A549 (cell line): Measurements from ENCODE around the gene NECTIN1. TPM values are rescaled to one million over a fixed set of nuclear protein-coding genes. Genes with fewer than 3 reads are reported as not detected.

ENCODE experiments used
- ATAC-seq, 2 experiments: fragments of 200-7000 bp in 1 of 2; fragments of >200 bp in 1 of 2; cut with Nextera tagmentation in 1 of 2; cut with Tn5 transposase in 1 of 2; 3 replicates each; pipeline versions ENCODE4 v1.8.0 to v1.9.1; 2018 to 2020; ENCODE audit warnings: mild to moderate bottlenecking in 1 of 2, moderate library complexity in 1 of 2
- CTCF ChIA-PET: fragments of 300-600 bp; sonication (Branson Sonifier 250); formaldehyde crosslinking; extraction: SDS; loops from one replicate; lab custom pipeline; 2021; ENCODE audit warnings: antibody characterized with exemption, inconsistent platforms; lab: Yijun Ruan, JAX
- POLR2A ChIA-PET: fragments of 350-600 bp; formaldehyde crosslinking; extraction: SDS; loops from one replicate; lab custom pipeline; 2021; ENCODE audit warnings: antibody characterized with exemption, inconsistent platforms; lab: Yijun Ruan, JAX
- DNase-seq, 2 experiments: peaks; one replicate each; pipeline versions ENCODE4 v3.0.0 to v3.0.0-alpha.2; 2011 to 2016; ENCODE audit warnings: low read depth in 1 of 2, low spot score in 1 of 2
- FAIRE-seq: peaks from 2 replicates; lab custom pipeline; 2011; peaks lifted over from hg19 to GRCh38; lab: Jason Lieb, UNC
- H3K27ac ChIP-seq, 2 experiments: fragments of >200 bp; sonication (Bioruptor Twin); formaldehyde crosslinking; 3 replicates each; pipeline ENCODE4 v1.5.1; 2016 to 2017
- H3K4me1 ChIP-seq: fragments of >200 bp; sonication (Bioruptor Twin); formaldehyde crosslinking; 3 replicates; pipeline ENCODE4 v1.6.1; 2016
- H3K4me2 ChIP-seq: fragments of >200 bp; sonication (Bioruptor Twin); formaldehyde crosslinking; 3 replicates; pipeline ENCODE4 v1.6.1; 2016
- H3K4me3 ChIP-seq: fragments of >200 bp; sonication (Bioruptor Twin); formaldehyde crosslinking; 3 replicates; pipeline ENCODE4 v1.5.1; 2016
- H3K9me3 ChIP-seq: fragments of >200 bp; sonication (Bioruptor Twin); formaldehyde crosslinking; 3 replicates; pipeline ENCODE4 v1.6.1; 2016
- BHLHE40 ChIP-seq: IDR thresholded peaks from 2 replicates; pipeline ENCODE4 v1.6.1; 2012; ENCODE audit warnings: low read depth, low read length, inconsistent platforms
- CBX2 ChIP-seq: fragments of 200-600 bp; sonication (generic); IDR thresholded peaks from 2 replicates; pipeline ENCODE4 v1.6.1; 2016; ENCODE audit warnings: low read depth, mild to moderate bottlenecking, borderline replicate concordance
- CBX8 ChIP-seq: fragments of 200-600 bp; sonication (generic); IDR thresholded peaks from 2 replicates; pipeline ENCODE4 v1.6.1; 2016
- CHD2 ChIP-seq: fragments of 150-350 bp; IDR thresholded peaks from 2 replicates; pipeline ENCODE4 v1.6.1; 2014; ENCODE audit warnings: low read length; ENCODE audit not compliant: partially characterized antibody
- GATA3 ChIP-seq: IDR thresholded peaks from 2 replicates; pipeline ENCODE4 v1.6.1; 2012; ENCODE audit warnings: borderline replicate concordance
- HEYL ChIP-seq: fragments of 250-450 bp; sonication (Bioruptor Pico); IDR thresholded peaks from 2 replicates; pipeline ENCODE4 v1.8.0; 2021; ENCODE audit warnings: mild to moderate bottlenecking, moderate library complexity
- HOXB13 ChIP-seq: fragments of 250-450 bp; sonication (Bioruptor Pico); IDR thresholded peaks from 2 replicates; pipeline ENCODE4 v1.5.0; 2020; ENCODE audit warnings: low read depth, mild to moderate bottlenecking, moderate library complexity
- HOXB5 ChIP-seq: fragments of 250-450 bp; sonication (Bioruptor Pico); IDR thresholded peaks from 2 replicates; pipeline ENCODE4 v1.5.0; 2020; ENCODE audit warnings: mild to moderate bottlenecking, moderate library complexity
- MAFK ChIP-seq: fragments of 450-650 bp; IDR thresholded peaks from 2 replicates; pipeline ENCODE4 v1.6.1; 2014; ENCODE audit not compliant: partially characterized antibody
- NFE2L2 ChIP-seq: fragments of 150-350 bp; conservative IDR thresholded peaks from 2 replicates; pipeline ENCODE4 v1.6.1; 2014; ENCODE audit warnings: low read length
- PBX3 ChIP-seq: IDR thresholded peaks from 2 replicates; pipeline ENCODE4 v1.6.1; 2012
- POLR2A ChIP-seq: IDR thresholded peaks from 2 replicates; pipeline ENCODE4 v1.6.1; 2012; ENCODE audit warnings: mild to moderate bottlenecking, low read length
- POLR2AphosphoS2 ChIP-seq: conservative IDR thresholded peaks from 2 replicates; pipeline ENCODE4 v1.6.1; 2012; ENCODE audit warnings: low read length, improper control_type of control experiment, inconsistent platforms
- RARB ChIP-seq: fragments of 250-450 bp; sonication (Bioruptor Pico); IDR thresholded peaks from 2 replicates; pipeline ENCODE4 v1.8.0; 2021; ENCODE audit warnings: mild to moderate bottlenecking, moderate library complexity
- RFX5 ChIP-seq: fragments of 450-650 bp; IDR thresholded peaks from 2 replicates; pipeline ENCODE4 v1.7.1; 2014; ENCODE audit warnings: antibody characterized with exemption, mild to moderate bottlenecking, moderate library complexity
- SREBF2 ChIP-seq: fragments of 450-650 bp; IDR thresholded peaks from 2 replicates; pipeline ENCODE4 v1.6.1; 2014; ENCODE audit warnings: mild to moderate bottlenecking, moderate library complexity
- ZFP36 ChIP-seq: fragments of 450-650 bp; IDR thresholded peaks from 2 replicates; pipeline ENCODE4 v1.6.1; 2014; ENCODE audit warnings: borderline replicate concordance; ENCODE audit not compliant: partially characterized antibody
- ZSCAN20 ChIP-seq: fragments of 250-450 bp; sonication (Bioruptor Pico); IDR thresholded peaks from 2 replicates; pipeline ENCODE4 v1.8.0; 2022; ENCODE audit warnings: mild to moderate bottlenecking, moderate library complexity
- WGBS: methylation state at CpG from one replicate; pipeline ENCODE4 v1.1.6; 2017; ENCODE audit errors: missing lambda C conversion rate; 5-methylcytosine and 5-hydroxymethylcytosine counted together
- polyA plus RNA-seq, 4 experiments: library from polyadenylated mRNA; depleted of rRNA in 3 of 4; stranded (reverse); fragments of >200 nt; fragmentation: RNase III in 1 of 4; extraction: RNeasy Plus Mini Kit Qiagen cat#74134 plus additional on column Dnase treatment in 1 of 4; gene quantifications; 2 replicates in 3 of 4; 3 replicates in 1 of 4; pipeline ENCODE4 v1.2.3, GENCODE V29; 2011 to 2017
- TF ChIP-seq, protein P1 (sequence below): fragments of 450-650 bp; IDR thresholded peaks from 2 replicates; pipeline ENCODE4 v1.6.1; 2014; ENCODE audit warnings: antibody characterized with exemption
- TF ChIP-seq, protein P2 (sequence below): fragments of 250-450 bp; sonication (Bioruptor Pico); IDR thresholded peaks from 2 replicates; pipeline ENCODE4 v1.5.0; 2020; ENCODE audit warnings: low read depth, mild to moderate bottlenecking, moderate library complexity
- TF ChIP-seq, protein P3 (sequence below): fragments of >200 bp; sonication (Bioruptor Twin); formaldehyde crosslinking; IDR thresholded peaks from 2 replicates; pipeline ENCODE4 v1.6.1; 2016

The NECTIN1 gene
- polyA plus RNA-seq, 2 of the 4 experiments (the other 2 are of a cell fraction): 2.2 to 5.5 TPM

- Histone ChIP-seq H3K9me3 (no peaks in the 10 kb centered on the region), H3K4me2 (no peak overlapping the region), H3K4me3 (no peak overlapping the region), H3K4me1 (peaks cover 10% of the 10 kb centered on the region; the same call in 1 of the 3 replicates), H3K27ac (no peak overlapping the region)
- POLR2A ChIA-PET: no interaction called here
- ATAC-seq: no peak
- no peak for FAIRE-seq
- CTCF ChIA-PET: interaction anchor here (0.5 to 2.7 kb wide), 2 partner anchors 29 to 34 kb away, joined by 3 to 7 read pairs; partner anchors contain the start of gene NECTIN1
- no peak for DNase-seq
- WGBS: 93% methylated on average over 10 of the region's 13 CpGs
- TF ChIP-seq MAFK: no peak
These were observed 28.3 kb downstream of the NECTIN1 start for GRCh38 chr11:119700536-119701346.

DNA sequence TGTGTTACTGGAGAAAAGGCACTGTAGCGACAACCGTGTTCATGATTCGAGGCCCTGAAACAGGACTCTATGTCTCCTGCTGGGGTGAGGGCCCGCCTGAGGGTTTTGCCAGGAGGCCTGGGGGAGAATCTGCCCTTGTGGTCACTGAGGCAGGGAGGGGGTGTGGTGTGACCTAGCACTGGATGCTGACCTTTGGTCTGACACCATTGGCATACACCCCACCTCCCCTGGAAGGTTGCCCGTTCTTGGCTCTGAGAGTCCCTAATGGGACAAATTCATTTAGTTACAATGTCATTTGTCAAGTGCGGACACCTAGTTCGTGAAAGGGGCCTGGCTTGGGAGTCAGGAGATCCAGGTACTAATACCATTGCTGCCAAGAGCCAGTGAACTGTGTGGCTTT lies 29.0 kb downstream of the NECTIN1 start:
- ChIA-PET POLR2A (no interaction called here), CTCF (interaction anchor here (2.7 kb wide), 1 partner anchor 29 kb away, joined by 7 read pairs; the partner anchor contains the start of gene NECTIN1)
- WGBS: 94% methylated on average over 3 of the region's 7 CpGs
- H3K9me3 ChIP-seq: no peaks in the 10 kb centered on the region
- no peak for DNase-seq
- H3K4me1 ChIP-seq: peaks cover 10% of the 10 kb centered on the region; the same call in 1 of the 3 replicates
- no peak for FAIRE-seq
- H3K27ac ChIP-seq: no peak overlapping the region
- no peak overlapping the region for H3K4me3 ChIP-seq
- ATAC-seq: no peak
- TF ChIP-seq, protein P1, sequence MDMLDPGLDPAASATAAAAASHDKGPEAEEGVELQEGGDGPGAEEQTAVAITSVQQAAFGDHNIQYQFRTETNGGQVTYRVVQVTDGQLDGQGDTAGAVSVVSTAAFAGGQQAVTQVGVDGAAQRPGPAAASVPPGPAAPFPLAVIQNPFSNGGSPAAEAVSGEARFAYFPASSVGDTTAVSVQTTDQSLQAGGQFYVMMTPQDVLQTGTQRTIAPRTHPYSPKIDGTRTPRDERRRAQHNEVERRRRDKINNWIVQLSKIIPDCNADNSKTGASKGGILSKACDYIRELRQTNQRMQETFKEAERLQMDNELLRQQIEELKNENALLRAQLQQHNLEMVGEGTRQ: no peak
- TF ChIP-seq PBX3: no peak
- TF ChIP-seq, protein P2, sequence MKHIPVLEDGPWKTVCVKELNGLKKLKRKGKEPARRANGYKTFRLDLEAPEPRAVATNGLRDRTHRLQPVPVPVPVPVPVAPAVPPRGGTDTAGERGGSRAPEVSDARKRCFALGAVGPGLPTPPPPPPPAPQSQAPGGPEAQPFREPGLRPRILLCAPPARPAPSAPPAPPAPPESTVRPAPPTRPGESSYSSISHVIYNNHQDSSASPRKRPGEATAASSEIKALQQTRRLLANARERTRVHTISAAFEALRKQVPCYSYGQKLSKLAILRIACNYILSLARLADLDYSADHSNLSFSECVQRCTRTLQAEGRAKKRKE: no peak
- no peak for TF ChIP-seq RARB
- no peak for TF ChIP-seq POLR2A
- no peak for TF ChIP-seq BHLHE40
- TF ChIP-seq GATA3: no peak
- TF ChIP-seq ZFP36: no peak
- no peak for TF ChIP-seq CBX2
- no peak for TF ChIP-seq RFX5
- no peak for TF ChIP-seq HOXB13
- no peak for TF ChIP-seq ZSCAN20 (CRISPR knock-in tag)
- TF ChIP-seq POLR2AphosphoS2: no peak
- no peak for TF ChIP-seq CBX8
- H3K4me2 ChIP-seq: no peak overlapping the region

DNA sequence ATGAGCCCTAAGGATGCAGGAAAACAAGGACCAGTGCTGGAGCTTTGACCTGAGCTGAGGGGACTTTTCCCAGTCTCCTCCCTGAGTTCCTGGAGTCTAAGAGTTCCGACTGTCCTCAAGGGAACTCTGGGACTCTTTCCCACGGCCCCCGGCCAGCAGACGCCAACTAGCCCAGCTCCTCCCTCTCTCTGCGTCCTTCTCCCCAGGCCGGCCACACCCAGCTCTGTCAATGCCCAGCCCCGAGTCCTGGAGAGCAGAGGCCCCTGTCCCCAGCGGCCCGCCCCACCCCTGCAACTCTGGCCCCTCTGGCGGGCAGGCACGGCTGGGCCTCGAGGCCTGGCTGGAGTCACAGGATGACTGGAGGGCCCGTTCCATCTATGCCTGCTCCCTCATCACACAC lies 29.8 kb downstream of the NECTIN1 start:
- WGBS: no CpG with 5 or more reads among the region's 13 CpGs
- ChIA-PET CTCF (interaction anchor here (1.6 kb wide), 1 partner anchor 7 kb away, joined by 4 read pairs; no protein-coding TSS in a partner anchor), POLR2A (no interaction called here)
- Histone ChIP-seq H3K4me3 (no peak overlapping the region), H3K4me2 (no peak overlapping the region), H3K4me1 (peaks cover 10% of the 10 kb centered on the region; the same call in 1 of the 3 replicates), H3K27ac (no peak overlapping the region), H3K9me3 (no peaks in the 10 kb centered on the region)
- DNase-seq: no peak
- no peak for FAIRE-seq
- ATAC-seq: peak in 1 of 2 experiments; percentile 34; a peak in 2 of 6 replicates
- TF ChIP-seq CHD2 (no peak), HOXB5 (no peak), SREBF2 (no peak), MAFK (no peak), NFE2L2 (no peak), HEYL (CRISPR knock-in tag) (no peak)
- TF ChIP-seq, protein P3, sequence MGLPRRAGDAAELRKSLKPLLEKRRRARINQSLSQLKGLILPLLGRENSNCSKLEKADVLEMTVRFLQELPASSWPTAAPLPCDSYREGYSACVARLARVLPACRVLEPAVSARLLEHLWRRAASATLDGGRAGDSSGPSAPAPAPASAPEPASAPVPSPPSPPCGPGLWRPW: no peak
